ENCODE data around the gene TLCD1. TPM values are rescaled to one million over a fixed set of nuclear protein-coding genes. Genes with fewer than 3 reads are reported as not detected.

Gene TLCD1
- total and polyA plus RNA-seq, 2 experiments from 2014 or later, result 26.5 to 47.0 TPM

DNA sequence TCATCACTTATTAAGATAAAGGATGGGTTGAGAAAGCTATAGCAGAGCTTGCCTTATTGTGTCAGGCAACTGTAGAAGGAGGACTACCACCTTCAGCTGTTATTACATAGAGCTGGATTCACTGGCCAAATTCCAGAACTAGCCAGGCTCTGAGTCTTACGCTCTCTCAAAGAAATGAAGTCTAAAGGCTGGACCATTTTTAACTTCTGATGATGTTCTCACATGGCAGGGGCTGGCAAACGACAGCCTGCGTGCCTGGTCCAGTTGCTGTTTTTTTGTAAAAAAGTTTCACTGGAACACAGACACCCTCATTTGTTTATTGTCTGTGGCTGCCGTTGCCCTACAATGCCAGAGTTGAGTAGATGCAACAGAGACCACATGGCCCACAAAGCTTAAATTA lies 39.0 kb upstream of the TLCD1 start:
- Histone ChIP-seq H2AFZ (no peak overlapping the region), H3K36me3 (ENCODE audit: insufficient read depth) (peaks cover 13% of the 10 kb centered on the region; the same call in 1 of the 2 replicates), H3K79me2 (replicated peaks; ENCODE audit: insufficient read depth) (peaks cover 48% of the 10 kb centered on the region), H3K27me3 (ENCODE audit: insufficient read depth) (no peaks in the 10 kb centered on the region), H3K4me2 (no peak overlapping the region), H3K4me1 (ENCODE audit: insufficient read depth) (peaks cover 32% of the 10 kb centered on the region), H3K4me3 (no peak overlapping the region), H3F3A (replicated peaks; ENCODE audit: low read depth) (peaks cover 53% of the 10 kb centered on the region), H4K20me1 (replicated peaks; ENCODE audit: insufficient read depth) (peaks cover 2% of the 10 kb centered on the region), H3K9me2 (ENCODE audit: insufficient read depth) (no peaks in the 10 kb centered on the region), H3K27ac (ENCODE audit: low read depth) (peak overlapping the region; percentile 84; the same call in 1 of the 2 replicates)
- H3K4me1 Mint-ChIP-seq, result peaks cover 45% of the 10 kb centered on the region
- H3K36me3 Mint-ChIP-seq (ENCODE audit: low read depth), result peaks cover 48% of the 10 kb centered on the region
- H3K4me3 Mint-ChIP-seq, result no peak overlapping the region
- H3K27ac Mint-ChIP-seq, result no peak overlapping the region
- DNase-seq (ENCODE audit: low spot score) (no peak), ATAC-seq (no peak)
- no peak for TF ChIP-seq REST (IDR thresholded peaks at IDR 0.05; ENCODE audit: unreplicated experiment)
- no peak for TF ChIP-seq ZNF462 (CRISPR knock-in tag; IDR thresholded peaks at IDR 0.05)
- no peak for TF ChIP-seq JUNB (IDR thresholded peaks at IDR 0.05; ENCODE audit: unreplicated experiment)
- TF ChIP-seq CREB1 (CRISPR knock-in tag; IDR thresholded peaks at IDR 0.05; ENCODE audit: low read depth), result no peak
- no peak for TF ChIP-seq NANOG (IDR thresholded peaks at IDR 0.05; ENCODE audit: borderline replicate concordance)
- H3K27me3 Mint-ChIP-seq (ENCODE audit: insufficient read depth, low read depth, poor library complexity), result peaks cover 11% of the 10 kb centered on the region
- H3K9me3 Mint-ChIP-seq, result no peaks in the 10 kb centered on the region

Measured in GM23338 (cell line).